ENCODE results near the gene PES1.
A peak's percentile ranks its signal among the peaks of the same experiment; 100 is the strongest.
"Not testable (repeated sequence)": the region's sequence is repeated elsewhere in the genome, so short reads cannot be mapped to it uniquely, and the experiment has no call there.

The PES1 gene

DNA sequence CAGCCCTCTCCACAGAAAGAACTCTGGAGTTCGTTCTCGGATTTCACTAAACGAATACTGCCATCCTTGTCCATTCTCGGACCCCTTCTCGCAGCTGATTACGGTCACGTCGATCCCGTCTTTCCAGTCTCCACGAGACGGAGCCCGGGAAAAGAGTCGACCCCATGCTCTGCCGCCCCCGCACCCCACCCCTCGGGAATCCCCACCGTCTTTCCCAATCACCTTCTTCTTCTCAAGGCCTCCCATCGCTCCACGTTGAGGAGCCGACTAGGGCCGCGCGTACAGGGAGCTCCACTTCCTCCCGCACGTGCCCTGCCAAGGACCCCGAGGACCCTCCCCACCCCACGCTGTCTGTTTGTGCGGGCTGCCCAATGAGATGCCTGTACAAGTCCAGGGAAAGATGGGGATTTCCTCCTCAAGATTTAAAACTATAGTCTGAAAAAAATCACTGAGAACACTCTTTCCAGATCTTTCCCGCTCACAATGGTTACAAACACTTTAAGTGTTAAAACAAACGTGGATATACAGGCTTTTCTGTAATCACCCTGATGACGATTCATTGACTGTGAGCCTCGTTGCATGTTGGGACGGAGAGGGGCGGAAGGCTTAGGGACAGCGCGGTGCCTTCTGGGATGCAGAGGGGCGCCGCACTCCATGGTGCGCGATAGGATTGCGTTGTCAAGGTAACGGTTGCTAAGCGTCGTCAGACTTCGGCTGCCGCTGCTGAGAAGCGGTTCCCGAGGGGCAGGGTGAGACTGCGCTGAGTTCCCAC is at the start of gene PES1:
PES1 (minus strand) TSS at position 323 of the 772 bp plus-strand sequence; CDS start at position 246, 77 bp downstream.
- DNase-seq: peak; percentile 96

DNA sequence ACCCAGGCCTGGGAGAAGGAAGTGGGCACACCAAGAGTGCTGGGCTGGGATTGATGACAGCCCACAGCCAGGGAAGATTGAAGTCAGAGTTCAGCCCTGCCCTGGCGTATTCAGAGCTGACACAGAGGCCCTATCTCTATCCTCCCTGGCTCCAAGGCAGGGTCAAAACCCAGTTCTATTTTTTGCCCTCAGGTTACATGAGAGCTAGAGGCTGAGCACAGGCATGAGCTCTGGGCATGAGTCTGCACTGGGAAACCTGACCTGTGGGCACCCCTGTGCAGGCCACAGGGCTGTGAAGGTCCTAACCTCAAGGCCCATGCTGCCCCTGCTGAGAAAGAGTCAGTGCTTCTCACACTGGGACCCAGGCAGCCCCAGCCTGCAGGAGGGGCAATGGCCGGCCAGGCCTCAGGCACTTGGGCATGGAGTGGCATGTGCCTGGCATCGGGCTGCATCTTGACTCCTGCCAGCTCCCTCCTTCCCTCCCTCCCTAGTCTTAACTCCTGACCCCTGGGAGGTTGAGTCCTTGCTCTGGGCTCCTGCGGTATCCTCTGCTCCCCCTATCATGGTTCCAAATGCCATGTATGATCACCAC is 49.2 kb upstream of the PES1 start:
- DNase-seq: no peak

DNA sequence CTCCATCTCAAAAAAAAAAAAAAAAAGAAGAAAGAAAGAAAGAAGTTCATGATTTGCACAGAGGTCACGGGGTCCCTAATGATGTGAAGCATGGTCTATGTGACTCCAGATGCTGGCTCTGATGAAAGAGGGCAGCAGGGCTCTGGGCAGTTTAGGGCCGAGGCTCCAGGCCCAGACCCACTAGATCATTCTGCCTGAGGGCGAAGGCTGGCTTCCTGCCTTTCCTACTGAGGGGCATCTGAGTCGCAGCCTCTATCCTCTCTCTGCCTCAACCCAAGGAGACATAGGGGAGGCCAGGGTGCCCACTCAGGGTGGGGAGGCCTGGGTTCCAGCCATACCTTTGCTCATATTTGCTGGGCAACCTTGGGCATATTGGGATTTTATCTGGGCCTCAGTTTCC is 48.7 kb upstream of the PES1 start:
- DNase-seq: no peak

GRCh38 chr22:30637701-30638114 is 46.0 kb upstream of the PES1 start:
- DNase-seq: no peak

DNA sequence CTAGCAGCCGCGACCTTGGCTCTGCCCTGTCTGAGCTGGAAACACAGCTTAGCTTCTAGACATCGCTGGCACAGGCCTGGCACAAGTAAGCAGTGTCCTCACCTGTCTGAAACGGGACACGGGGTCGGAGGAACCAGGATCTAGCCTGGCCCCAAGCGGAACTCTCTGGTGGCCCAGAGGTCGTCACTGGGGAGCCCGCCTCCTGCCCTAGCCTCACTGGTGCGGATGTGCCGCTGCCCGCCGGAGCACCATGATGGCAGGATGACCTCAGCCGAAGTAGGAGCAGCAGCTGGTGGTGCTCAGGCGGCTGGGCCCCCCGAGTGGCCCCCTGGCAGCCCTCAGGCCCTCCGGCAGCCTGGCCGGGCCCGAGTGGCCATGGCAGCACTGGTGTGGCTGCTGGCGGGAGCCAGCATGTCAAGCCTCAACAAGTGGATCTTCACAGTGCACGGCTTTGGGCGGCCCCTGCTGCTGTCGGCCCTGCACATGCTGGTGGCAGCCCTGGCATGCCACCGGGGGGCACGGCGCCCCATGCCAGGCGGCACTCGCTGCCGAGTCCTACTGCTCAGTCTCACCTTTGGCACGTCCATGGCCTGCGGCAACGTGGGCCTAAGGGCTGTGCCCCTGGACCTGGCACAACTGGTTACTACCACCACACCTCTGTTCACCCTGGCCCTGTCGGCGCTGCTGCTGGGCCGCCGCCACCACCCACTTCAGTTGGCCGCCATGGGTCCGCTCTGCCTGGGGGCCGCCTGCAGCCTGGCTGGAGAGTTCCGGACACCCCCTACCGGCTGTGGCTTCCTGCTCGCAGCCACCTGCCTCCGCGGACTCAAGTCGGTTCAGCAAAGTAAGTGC is 44.7 kb upstream of the PES1 start:
- no peak for DNase-seq

DNA sequence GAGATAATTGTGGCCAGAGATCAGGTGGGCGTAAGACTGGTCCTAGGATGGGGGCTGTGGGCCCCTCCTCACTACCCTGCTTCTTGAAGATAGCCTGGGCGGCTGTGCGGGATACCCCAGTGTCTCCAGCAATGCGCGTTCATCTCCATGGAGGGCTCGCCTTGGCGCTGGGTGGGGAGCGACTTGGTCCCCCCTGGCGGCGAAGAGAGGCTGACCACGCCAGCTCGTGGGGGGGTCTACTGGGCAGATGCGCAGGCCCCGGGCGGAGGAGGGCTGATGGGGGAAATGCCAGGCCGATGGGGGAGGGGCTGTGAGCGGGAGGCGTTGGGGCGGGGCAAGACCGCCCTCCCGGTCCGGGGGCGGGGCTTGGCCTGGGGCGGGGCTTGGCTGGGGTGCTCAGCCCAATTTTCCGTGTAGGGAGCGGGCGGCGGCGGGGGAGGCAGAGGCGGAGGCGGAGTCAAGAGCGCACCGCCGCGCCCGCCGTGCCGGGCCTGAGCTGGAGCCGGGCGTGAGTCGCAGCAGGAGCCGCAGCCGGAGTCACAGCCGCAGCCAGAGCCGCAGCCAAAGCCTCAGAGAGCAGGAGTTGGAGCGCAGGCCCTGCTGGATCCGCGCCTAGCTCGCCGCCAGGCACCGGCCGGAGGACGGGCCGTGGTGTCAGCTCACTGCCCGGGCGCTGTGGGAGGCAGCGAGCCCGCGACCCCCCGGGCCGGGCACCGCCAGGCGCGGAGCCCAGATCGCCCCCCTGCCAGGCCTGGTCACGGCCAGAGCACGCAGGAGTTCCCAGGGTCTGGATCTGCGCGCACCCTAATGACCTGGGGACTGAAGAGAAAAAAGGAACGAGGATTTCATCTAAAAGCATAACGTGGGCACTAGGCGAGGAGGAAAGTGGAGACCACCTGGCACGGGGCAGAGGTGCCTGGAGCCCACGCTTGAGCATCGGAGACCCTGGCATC is 43.8 kb upstream of the PES1 start, which contains the start of gene SLC35E4:
SLC35E4 (plus strand) TSS at position 509 of the 953 bp plus-strand sequence. CDS start 670 bp downstream, outside the sequence.
- DNase-seq: peak; percentile 52

DNA sequence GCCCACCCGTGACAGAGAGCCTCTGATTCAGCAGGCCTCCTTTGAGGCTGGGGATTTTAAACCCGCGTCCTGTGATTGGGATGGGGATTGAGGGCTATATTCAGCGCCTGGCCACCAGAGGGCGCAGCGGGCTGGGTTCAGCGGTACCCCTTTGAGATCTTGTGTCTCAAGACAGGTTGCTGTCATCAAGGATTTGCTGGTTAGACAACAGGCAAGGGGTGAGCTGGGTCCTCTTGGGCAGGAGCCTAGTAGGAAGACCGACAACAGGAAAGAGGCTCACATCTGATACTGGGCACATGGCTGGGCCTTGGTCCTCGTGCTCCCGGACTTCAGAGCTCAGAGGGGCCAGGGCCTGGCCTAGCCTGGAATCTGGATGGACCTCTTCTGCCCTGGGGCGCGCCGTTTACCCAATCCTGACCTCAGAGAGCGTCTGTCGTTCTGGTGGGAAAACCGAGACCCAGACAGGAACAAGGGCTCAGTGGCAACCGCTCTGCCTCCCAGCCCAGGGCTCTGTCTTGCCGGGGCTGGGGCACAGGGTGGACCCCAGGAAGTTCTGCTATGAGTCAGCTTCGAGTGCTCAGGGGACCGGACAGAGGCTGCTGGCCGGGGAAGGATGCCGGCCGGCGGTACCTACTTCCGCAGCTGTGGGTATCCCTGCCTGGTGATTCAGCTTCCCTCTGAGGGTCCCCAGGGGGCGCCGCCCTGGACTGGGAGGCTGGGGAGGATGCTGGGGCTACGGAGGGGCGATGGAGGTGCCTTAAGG is 42.9 kb upstream of the PES1 start:
- DNase-seq: peak; percentile 58

DNA sequence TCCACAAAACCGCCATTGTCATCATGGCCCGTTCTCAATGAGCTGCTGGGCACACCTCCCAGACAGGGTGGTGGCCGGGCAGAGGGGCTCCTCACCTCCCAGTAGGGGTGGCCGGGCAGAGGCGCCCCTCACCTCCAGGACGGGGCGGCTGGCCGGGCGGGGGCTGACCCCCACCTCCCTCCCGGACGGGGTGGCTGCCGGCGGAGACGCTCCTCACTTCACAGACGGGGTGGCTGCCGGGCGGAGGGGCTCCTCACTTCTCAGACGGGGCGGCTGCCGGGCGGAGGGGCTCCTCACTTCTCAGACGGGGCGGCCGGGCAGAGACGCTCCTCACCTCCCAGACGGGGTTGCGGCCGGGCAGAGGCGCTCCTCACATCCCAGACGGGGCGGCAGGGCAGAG is 39.8 kb upstream of the PES1 start:
- DNase-seq: not testable (repeated sequence)

DNA sequence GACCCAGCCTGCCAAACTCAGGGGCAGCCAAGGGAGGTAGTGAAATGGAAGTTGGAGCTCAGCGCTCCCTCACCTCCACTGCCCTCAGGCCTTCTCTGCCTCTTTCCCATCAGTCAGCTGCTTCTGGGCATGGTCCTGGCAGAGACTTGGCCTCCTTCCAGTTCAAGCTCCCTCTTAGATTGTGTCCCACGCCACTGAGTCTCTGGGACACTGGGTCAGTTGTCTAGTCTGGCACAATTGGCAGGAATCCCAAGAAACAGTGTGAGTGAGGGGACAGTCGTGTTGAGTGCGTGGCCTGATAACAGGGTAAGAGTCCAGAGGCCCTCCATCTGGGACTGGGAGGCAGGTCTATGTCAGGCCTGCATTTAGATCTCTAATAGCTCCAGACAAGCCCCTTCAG is 36.8 kb upstream of the PES1 start:
- DNase-seq: no peak

GRCh38 chr22:30627471-30627870 is 35.8 kb upstream of the PES1 start:
- no peak for DNase-seq

GRCh38 chr22:30626413-30626812 is 34.7 kb upstream of the PES1 start:
- DNase-seq: no peak

DNA sequence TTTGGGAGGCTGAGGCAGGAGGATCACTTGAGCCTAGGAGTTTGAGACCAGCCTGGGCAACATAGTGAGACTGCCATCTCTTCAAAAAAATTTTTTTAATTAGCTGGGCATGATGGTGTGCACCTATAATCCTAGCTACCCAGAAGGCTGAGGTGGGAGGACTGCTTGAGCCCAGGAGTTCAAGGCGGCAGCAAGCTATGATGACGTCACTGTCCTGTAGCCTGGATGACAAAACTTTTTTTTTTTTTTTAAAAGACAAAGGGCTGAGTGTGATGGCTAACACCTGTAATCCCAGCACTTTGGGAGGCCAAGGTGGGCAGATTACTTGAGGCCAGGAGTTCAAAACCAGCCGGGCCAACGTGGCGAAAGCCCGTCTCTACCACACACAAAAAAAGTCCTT is 28.2 kb upstream of the PES1 start:
- not testable (repeated sequence) for DNase-seq

GRCh38 chr22:30617819-30618218 is 26.1 kb upstream of the PES1 start:
- no peak for DNase-seq

GRCh38 chr22:30615543-30615954 is 23.8 kb upstream of the PES1 start:
- DNase-seq: no peak

GRCh38 chr22:30614879-30615278 is 23.2 kb upstream of the PES1 start:
- DNase-seq: no peak

DNA sequence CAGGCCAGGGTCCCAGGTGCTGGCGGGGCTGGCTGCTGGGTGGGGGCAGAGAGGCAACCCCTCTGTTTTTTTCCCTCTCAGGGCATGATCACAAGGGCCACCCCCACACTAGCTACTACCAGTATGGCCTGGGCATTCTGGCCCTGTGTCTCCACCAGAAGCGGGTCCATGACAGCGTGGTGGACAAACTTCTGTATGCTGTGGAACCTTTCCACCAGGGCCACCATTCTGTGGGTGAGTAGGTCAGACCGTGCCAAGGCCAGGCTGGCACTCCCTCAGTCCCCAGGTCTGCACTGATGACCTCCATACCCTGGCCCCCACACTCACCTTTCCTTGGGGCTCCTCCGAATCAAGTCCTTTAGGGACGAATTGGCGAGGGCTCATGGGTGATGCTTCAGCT is 22.6 kb upstream of the PES1 start:
- no peak for DNase-seq

- DNase-seq: no peak
Measured at GRCh38 chr22:30612789-30613188, 21.1 kb upstream of the PES1 start.

- DNase-seq: no peak
Measured at GRCh38 chr22:30611197-30611596, 19.5 kb upstream of the PES1 start.

- DNase-seq: no peak
Measured at GRCh38 chr22:30610299-30610698, 18.6 kb upstream of the PES1 start.

DNA sequence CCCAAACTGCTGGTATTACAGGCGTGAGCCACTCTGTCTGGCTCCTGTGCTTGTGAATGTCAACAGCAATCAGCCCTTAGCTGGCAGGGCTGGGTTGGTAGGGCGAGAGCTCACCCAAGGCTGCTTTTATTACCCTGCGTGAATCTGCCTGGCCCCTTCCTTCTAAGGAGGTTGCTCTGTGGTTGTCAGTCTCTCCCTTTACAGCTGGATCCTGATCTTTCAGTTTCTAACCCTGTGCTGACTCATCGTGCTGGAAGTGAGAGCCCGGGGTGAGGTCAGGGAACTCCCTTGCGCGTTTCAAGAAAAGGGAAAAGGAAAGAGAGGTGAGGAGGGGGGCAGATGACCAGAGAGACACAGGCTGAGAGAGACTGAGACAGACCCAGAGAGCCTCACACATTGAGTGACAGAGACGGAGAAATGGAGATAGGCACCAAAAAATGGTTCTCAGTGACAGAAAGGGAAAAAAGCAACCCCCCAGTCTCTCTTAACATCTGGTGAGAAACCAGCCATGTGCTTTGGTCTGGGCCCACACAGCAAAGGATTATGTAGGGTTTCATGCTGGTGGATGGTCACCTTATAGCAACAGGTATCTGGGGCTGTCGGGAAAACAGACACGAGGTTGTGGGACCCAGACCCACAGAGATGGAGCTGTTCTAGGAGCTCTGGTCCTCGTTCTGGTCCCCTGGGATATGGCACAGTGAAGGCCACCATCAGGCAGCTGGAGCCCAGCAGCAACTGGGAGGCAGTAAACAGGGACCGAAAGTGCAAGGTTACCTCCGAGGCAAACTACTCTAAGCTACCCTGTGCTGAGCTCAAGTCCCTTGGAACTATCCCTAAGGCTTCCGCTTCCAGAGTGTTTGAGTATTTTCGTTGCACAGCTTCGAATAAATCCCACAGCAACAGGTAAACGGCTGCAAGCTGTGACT is 17.8 kb upstream of the PES1 start:
- DNase-seq: no peak

All from NCI-H1694 treated with DMSO at 0.1 percent for 48 hours (cell line).